SKM-1 (cell line): ENCODE results near the gene MRPL54.

Experiments
- DNase-seq: peaks from one replicate; lab custom pipeline; 2025; ENCODE audit not compliant: unreplicated experiment; lab: John Stamatoyannopoulos, UW

MRPL54 gene

GRCh38 chr19:3768748-3769099, 6.2 kb downstream of the MRPL54 start:
- no peak for DNase-seq

GRCh38 chr19:3769494-3769893, 7.0 kb downstream of the MRPL54 start:
- DNase-seq = no peak

DNA sequence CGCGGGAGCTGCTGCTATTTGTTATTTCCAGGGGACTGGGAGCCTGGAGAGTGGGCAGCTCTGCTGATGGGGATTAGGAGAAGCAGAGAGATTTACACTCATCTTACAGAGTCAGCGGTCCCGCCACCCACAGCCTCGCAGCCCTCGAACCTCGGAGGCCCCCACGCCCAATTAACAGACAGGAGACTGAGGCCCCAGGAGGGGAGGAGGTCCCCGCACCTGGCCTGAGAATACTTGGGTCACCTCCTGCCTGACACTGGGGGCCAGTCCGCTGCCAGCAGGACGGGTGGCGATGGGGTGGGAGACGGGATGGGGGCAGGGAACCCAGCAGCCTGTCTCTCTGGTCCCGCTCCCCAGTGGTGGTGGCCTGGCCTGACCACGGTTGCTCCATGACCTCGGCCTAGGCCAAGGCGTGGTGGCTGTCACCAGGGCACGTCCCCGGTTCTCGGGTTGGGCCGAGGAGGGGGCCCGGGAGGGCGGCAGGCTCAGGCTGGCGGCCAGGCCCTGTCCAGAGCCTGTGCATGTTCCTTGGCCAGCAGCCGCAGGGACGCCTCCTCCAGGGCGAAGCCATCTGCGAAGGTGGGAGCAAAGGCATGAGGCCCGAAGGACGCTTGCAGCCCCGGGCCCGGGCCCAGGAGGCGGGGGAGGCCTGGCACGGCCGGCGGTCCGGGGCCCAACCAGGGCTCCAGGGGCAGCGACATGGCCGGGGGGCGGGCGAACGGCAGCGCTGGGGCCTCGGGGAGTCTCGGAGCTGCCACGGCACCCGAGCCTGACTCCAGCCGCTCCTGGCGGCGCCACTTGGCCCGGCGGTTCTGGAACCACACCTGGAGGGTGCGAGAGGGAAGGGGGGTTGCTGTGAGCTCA, 7.9 kb downstream of the MRPL54 start:
- no peak for DNase-seq

DNA sequence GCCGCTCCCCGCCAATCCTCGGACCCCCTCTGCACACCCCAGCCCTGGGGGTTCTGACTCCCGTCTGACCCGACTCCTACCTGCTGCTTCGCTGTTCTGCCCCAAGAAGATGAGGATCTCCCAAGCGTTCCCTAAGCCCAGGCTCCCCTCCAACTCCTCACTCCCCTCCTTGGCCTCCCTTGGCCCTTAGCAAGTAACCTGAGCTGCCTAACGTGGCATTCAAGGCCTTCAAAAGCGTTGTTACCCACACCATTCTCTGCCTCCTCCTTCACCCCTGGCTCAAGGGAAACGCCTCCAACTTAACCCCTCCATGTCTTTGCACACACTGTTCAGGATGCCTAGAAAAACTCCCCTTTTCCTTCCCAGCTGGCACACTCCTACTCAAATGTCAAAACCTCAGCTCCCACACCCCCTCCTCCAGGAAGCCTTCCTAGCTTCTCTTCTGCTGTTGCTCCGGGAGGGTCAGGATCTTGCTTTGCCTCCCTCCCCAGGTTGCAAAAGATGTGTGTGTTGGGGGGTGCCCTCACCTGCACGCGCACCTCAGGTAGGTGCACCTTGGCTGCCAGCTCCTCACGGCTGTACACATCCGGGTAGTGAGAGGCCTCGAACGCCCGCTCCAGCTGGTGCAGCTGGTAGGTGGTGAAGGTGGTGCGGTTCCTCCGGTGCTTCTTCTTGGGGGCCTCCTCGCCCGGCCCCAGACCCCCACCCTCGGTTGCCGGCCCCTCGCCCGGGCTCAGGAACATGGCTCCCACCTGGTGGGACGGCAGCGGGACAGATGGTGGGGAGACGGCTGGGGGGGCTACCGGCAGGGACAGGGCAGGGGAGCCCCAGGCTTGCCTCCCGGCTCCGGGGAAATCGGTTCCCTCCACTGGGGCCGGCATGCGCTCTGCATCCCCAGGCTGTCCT, 8.8 kb downstream of the MRPL54 start:
- DNase-seq = no peak

- no peak for DNase-seq
Measured at GRCh38 chr19:3771906-3772455, 9.5 kb downstream of the MRPL54 start, which contains the start of gene RAX2. Gene RAX2, minus strand, starts transcription at chr19:3772228. Its CDS starts 486 bp downstream, at chr19:3771742.

GRCh38 chr19:3773814-3774515, 11.5 kb downstream of the MRPL54 start:
- DNase-seq = no peak

- no peak for DNase-seq
Measured at GRCh38 chr19:3774621-3775373, 12.3 kb downstream of the MRPL54 start.

GRCh38 chr19:3775374-3775711, 12.9 kb downstream of the MRPL54 start:
- DNase-seq = no peak

GRCh38 chr19:3775831-3776230, 13.3 kb downstream of the MRPL54 start:
- DNase-seq = no peak

- DNase-seq = no peak
Measured at GRCh38 chr19:3776479-3777040, 14.1 kb downstream of the MRPL54 start.

DNA sequence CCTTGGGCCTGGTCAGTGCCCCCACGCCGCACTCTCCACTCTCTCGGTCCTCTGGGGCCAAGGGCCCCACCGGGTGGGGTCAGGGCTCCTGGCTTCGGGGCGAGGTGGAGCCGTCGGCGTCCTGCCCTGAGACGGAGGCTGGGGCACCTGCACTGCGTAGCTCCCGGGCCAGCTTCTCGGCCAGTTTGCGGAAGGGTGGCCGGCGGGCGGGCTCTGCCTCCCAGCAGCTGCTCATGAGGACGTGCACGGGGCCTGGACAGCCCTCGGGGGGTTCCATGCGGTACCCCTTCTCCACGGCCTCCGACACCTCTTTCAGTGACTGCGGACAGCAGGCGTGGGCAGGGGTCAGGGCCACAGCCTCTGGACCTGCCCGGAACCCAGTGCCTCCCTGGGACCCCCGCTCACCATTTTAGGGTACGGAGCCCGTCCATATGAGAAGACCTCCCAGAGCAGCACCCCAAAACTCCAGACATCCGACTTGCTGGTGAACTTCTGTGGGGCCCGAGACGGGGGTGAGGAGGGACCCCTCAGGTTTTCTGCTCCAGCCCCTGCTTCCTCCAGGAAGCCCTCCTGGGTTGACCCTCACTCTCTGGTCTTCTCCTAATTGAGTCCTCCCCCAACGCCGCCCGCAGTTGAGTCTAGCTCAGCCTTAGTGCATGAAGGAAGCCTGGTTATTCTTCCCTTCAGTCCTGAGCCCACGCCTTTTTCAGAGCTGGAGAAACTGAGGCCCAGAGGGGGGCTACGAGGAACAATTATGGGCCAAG, 15.8 kb downstream of the MRPL54 start:
- no peak for DNase-seq

DNA sequence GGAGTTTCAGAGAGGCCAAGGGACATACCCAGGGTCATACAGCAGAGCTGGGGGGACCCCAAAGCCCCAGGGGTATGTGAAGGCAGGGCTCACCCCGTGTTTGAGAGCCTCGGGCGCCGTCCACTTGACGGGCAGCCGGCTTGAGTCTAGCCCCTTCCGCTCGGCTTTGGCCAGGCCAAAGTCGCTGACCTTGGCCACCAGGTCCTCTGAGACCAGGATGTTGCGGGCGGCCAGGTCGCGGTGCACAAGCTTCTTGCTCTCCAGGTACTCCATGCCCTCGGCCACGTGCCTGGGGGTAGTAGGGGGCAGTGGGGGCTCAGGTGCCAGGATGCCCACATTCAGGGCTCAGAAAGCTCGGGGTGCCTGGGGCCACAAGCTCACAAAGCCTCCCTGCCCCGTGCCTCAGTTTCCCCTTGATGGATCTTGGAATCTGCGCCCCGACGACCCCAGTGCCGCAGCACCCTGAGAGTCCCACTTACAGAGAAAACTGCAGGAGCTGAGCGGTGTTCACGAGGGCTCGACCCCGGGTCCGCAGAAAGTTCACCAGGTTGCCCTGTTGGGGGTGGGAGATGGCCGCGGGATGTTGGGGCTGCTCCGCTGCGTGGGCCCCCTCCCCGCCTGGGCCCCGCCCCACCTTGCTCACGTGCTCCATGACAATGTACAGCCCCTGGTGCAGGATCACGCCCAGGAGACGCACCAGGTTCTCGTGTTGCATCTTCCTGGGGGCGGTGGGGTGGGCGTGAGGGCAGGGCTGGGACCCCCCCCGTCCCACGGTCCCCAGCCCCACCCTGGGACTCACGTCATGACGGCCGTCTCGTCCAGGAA, 16.6 kb downstream of the MRPL54 start:
- no peak for DNase-seq

GRCh38 chr19:3780786-3781304, 18.4 kb downstream of the MRPL54 start:
- no peak for DNase-seq

DNA sequence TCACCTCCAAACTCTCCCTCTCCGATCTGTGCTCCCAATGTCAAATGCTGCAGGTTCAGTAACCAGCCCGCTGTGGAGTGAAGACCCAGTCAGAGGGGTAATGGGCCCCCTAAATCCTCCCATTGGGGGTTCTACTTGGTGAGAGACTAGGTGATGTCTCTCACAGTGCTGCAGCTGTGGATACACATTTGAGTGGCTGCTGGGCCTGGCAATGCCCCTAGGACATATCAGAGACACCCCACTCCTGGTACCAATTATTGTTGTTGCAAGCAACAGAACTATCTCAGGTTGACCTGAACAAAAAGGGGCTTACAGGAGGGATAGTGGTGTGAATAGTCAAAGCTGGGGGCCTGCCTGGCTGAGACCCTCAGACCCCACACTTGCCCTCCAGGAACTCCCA, 19.1 kb downstream of the MRPL54 start:
- DNase-seq = no peak

GRCh38 chr19:3782330-3782729, 19.8 kb downstream of the MRPL54 start:
- no peak for DNase-seq

GRCh38 chr19:3782903-3783302, 20.4 kb downstream of the MRPL54 start:
- no peak for DNase-seq

- no peak for DNase-seq
Measured at GRCh38 chr19:3783660-3784584, 21.4 kb downstream of the MRPL54 start.
